A673 (cell line): Measurements from ENCODE around the gene PNMA8A. TPM values are rescaled to one million over a fixed set of nuclear protein-coding genes. Genes with fewer than 3 reads are reported as not detected.

Source experiments
- BruUV-seq: library from RNA; stranded (reverse); fragments of 400-500 nt; replicated peaks from 2 replicates; lab custom pipeline; 2021; lab: Mats Ljungman, UMichigan
- CTCF ChIA-PET: fragments of 300-600 bp; sonication (Branson Sonifier 250); formaldehyde crosslinking; loops from one replicate; lab custom pipeline; 2022; ENCODE audit warnings: antibody characterized with exemption; lab: Charles Lee
- POLR2A ChIA-PET: fragments of 300-600 bp; sonication (Branson Sonifier 250); formaldehyde crosslinking; loops from one replicate; lab custom pipeline; 2022; ENCODE audit warnings: antibody characterized with exemption; ENCODE audit not compliant: low non-redundant PET; lab: Charles Lee
- DNase-seq: peaks from one replicate; pipeline ENCODE4 v3.0.0-alpha.2; 2015; ENCODE audit warnings: low spot score
- H3K27ac ChIP-seq: fragments of 200-600 bp; sonication (generic); 2 replicates; pipeline ENCODE4 v1.5.1; 2016; ENCODE audit warnings: mixed run types, low read depth, mild to moderate bottlenecking, mixed read lengths, antibody characterized with exemption, low read length; ENCODE audit not compliant: poor library complexity, severe bottlenecking
- H3K27me3 ChIP-seq: fragments of 200-600 bp; sonication (generic); replicated peaks from 2 replicates; pipeline ENCODE4 v1.6.1; 2017; ENCODE audit warnings: mixed run types, low read depth, mild to moderate bottlenecking, mixed read lengths, antibody characterized with exemption, low read length; ENCODE audit not compliant: insufficient read depth, poor library complexity
- H3K36me3 ChIP-seq: fragments of 200-600 bp; sonication (generic); 2 replicates; pipeline ENCODE4 v1.6.1; 2016; ENCODE audit warnings: mixed run types, mild to moderate bottlenecking, mixed read lengths, antibody characterized with exemption, low read length; ENCODE audit not compliant: insufficient read depth, poor library complexity, severe bottlenecking
- H3K4me1 ChIP-seq: fragments of 200-600 bp; sonication (generic); 2 replicates; pipeline ENCODE4 v1.6.1; 2017; ENCODE audit warnings: mixed run types, mild to moderate bottlenecking, mixed read lengths, antibody characterized with exemption, low read length; ENCODE audit not compliant: insufficient read depth, poor library complexity, severe bottlenecking
- H3K4me3 ChIP-seq: fragments of 200-600 bp; sonication (generic); 2 replicates; pipeline ENCODE4 v1.5.1; 2016; ENCODE audit warnings: low read depth, mixed run types, mild to moderate bottlenecking, mixed read lengths, low read length; ENCODE audit not compliant: poor library complexity, severe bottlenecking
- H3K9me3 ChIP-seq: fragments of 200-600 bp; sonication (generic); 2 replicates; pipeline ENCODE4 v1.6.1; 2016; ENCODE audit warnings: mixed run types, low read depth, mild to moderate bottlenecking, mixed read lengths, antibody characterized with exemption, low read length; ENCODE audit not compliant: poor library complexity, severe bottlenecking
- EZH2 ChIP-seq: fragments of 200-600 bp; sonication (generic); IDR thresholded peaks from 2 replicates; pipeline ENCODE4 v1.6.1; 2017; ENCODE audit warnings: borderline replicate concordance, low read depth, mild to moderate bottlenecking, mixed read lengths, antibody characterized with exemption, low read length; ENCODE audit not compliant: poor library complexity, severe bottlenecking
- intact Hi-C: fragments of 100-400 bp; cut with micrococcal nuclease; formaldehyde crosslinking; loops from one replicate; pipeline ENCODE4 v1.10.0; 2022; ENCODE audit not compliant: unreplicated experiment
- total RNA-seq: library from RNA; stranded (reverse); gene quantifications from 2 replicates; pipeline ENCODE4 v1.2.3, GENCODE V29; 2021
- TF ChIP-seq, protein P1 (sequence below): fragments of 300-800, 200-600 bp; sonication (generic); conservative IDR thresholded peaks from 2 replicates; pipeline ENCODE4 v1.5.1; 2017; ENCODE audit warnings: low read depth, mild to moderate bottlenecking, antibody characterized with exemption, low read length, moderate library complexity, mixed read lengths

Gene PNMA8A
- total RNA-seq, 1 experiment from 2014 or later = 12.8 TPM

GRCh38 chr19:46463516-46463915, 7.8 kb downstream of the PNMA8A start:
- no peaks in the 10 kb centered on the region for H3K27me3 ChIP-seq
- ChIA-PET CTCF (no interaction called here), POLR2A (no interaction called here)
- intact Hi-C loops = no loop called here
- H3K9me3 ChIP-seq = no peaks in the 10 kb centered on the region
- no peak overlapping the region for H3K27ac ChIP-seq
- no peak overlapping the region for H3K4me3 ChIP-seq
- no TSS peak for BruUV-seq
- H3K36me3 ChIP-seq = no peaks in the 10 kb centered on the region
- TF ChIP-seq, protein P1, sequence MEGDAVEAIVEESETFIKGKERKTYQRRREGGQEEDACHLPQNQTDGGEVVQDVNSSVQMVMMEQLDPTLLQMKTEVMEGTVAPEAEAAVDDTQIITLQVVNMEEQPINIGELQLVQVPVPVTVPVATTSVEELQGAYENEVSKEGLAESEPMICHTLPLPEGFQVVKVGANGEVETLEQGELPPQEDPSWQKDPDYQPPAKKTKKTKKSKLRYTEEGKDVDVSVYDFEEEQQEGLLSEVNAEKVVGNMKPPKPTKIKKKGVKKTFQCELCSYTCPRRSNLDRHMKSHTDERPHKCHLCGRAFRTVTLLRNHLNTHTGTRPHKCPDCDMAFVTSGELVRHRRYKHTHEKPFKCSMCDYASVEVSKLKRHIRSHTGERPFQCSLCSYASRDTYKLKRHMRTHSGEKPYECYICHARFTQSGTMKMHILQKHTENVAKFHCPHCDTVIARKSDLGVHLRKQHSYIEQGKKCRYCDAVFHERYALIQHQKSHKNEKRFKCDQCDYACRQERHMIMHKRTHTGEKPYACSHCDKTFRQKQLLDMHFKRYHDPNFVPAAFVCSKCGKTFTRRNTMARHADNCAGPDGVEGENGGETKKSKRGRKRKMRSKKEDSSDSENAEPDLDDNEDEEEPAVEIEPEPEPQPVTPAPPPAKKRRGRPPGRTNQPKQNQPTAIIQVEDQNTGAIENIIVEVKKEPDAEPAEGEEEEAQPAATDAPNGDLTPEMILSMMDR = no peak
- no peak for TF ChIP-seq EZH2
- no peak for DNase-seq
- no peaks in the 10 kb centered on the region for H3K4me1 ChIP-seq

GRCh38 chr19:46461537-46461936, 9.8 kb downstream of the PNMA8A start:
- Histone ChIP-seq H3K4me3 (no peak overlapping the region), H3K9me3 (no peaks in the 10 kb centered on the region), H3K4me1 (no peaks in the 10 kb centered on the region), H3K27ac (no peak overlapping the region), H3K36me3 (no peaks in the 10 kb centered on the region), H3K27me3 (no peaks in the 10 kb centered on the region)
- POLR2A ChIA-PET = no interaction called here
- no peak for DNase-seq
- intact Hi-C loops = no loop called here
- CTCF ChIA-PET = no interaction called here
- no peak for TF ChIP-seq EZH2
- TF ChIP-seq, protein P1 = no peak
- no TSS peak for BruUV-seq

DNA sequence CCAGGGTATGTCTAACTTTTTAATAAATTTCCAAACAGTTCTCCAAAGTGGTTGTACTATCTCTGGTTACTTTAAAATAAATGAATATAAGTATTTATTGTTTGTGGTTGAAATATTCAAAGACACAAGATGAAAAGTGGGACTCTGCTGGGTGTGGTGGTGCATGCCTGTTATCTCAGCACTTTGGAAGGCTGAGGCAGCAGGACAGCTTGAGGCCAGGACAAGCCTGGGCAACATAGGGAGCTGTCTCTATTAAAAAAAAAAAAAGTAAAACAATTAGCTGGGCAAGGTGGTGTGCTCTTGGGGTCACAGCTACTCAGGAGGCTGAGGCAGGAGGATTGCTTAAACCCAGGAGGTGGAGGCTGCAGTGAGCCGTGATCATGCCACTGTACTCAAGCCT, 10.4 kb downstream of the PNMA8A start:
- Histone ChIP-seq H3K27ac (no peak overlapping the region), H3K4me3 (no peak overlapping the region), H3K9me3 (no peaks in the 10 kb centered on the region), H3K4me1 (no peaks in the 10 kb centered on the region), H3K27me3 (no peaks in the 10 kb centered on the region), H3K36me3 (no peaks in the 10 kb centered on the region)
- TF ChIP-seq EZH2 = no peak
- TF ChIP-seq, protein P1 = no peak
- BruUV-seq = no TSS peak
- DNase-seq = no peak
- CTCF ChIA-PET = no interaction called here
- POLR2A ChIA-PET = no interaction called here
- intact Hi-C loops = no loop called here
